K562 (cell line): ENCODE data around the gene CDS2. TPM values are rescaled to one million over a fixed set of nuclear protein-coding genes. Genes with fewer than 3 reads are reported as not detected.
A peak's percentile ranks its signal among the peaks of the same experiment; 100 is the strongest.

ENCODE experiments used
- ATAC-seq: fragments of 200-7000 bp; cut with Tn5 transposase; 3 replicates; pipeline ENCODE4 v1.9.1; 2020; ENCODE audit warnings: moderate library complexity
- BruUV-seq: library from RNA; stranded (reverse); fragments of 400-500 nt; replicated peaks from 2 replicates; lab custom pipeline; 2021; lab: Mats Ljungman, UMichigan
- CTCF ChIA-PET: fragments of 300-600 bp; formaldehyde crosslinking; extraction: SDS; loops from one replicate; lab custom pipeline; 2021; ENCODE audit warnings: low intra/inter-chr PET ratio; lab: Yijun Ruan, JAX
- POLR2A ChIA-PET: fragments of 300-600, 350-650 bp; sonication (Branson Sonifier 250); formaldehyde crosslinking; extraction: SDS; loops from one replicate; lab custom pipeline; 2021; ENCODE audit warnings: antibody characterized with exemption, inconsistent platforms; lab: Yijun Ruan, JAX
- DNase-seq, 4 experiments: peaks; one replicate each; pipeline versions ENCODE4 v3.0.0 to v3.0.0-alpha.2; 2011 to 2018; ENCODE audit warnings: low spot score in 3 of 4, mixed read lengths in 3 of 4; ENCODE audit errors: extremely low read depth in 1 of 4
- FAIRE-seq: peaks from 2 replicates; lab custom pipeline; 2011; peaks lifted over from hg19 to GRCh38; lab: Jason Lieb, UNC
- H2AFZ ChIP-seq: 2 replicates; pipeline ENCODE4 v1.6.0; 2011; ENCODE audit warnings: low read depth, low read length, control low read depth, inconsistent platforms
- H3K27ac ChIP-seq: fragments of 200-600 bp; 3 replicates; pipeline ENCODE4 v1.8.0; 2011; ENCODE audit warnings: low read depth, mild to moderate bottlenecking, control low read depth, inconsistent platforms, low read length, moderate library complexity, mixed read lengths; ENCODE audit errors: extremely low read depth
- H3K27me3 ChIP-seq, 2 experiments: fragments of 300-600 bp in 1 of 2; 2 replicates in 1 of 2; 3 replicates in 1 of 2; pipeline versions ENCODE4 v1.6.0 to v1.8.0; 2011; ENCODE audit warnings: inconsistent platforms in 2 of 2, low read length in 2 of 2, mild to moderate bottlenecking in 1 of 2, mixed read lengths in 1 of 2, moderate library complexity in 1 of 2; ENCODE audit not compliant: control insufficient read depth in 2 of 2, insufficient read depth in 2 of 2
- H3K36me3 ChIP-seq: fragments of 300-600 bp; 3 replicates; pipeline ENCODE4 v1.8.0; 2011; ENCODE audit warnings: mild to moderate bottlenecking, low read length, inconsistent platforms; ENCODE audit not compliant: control insufficient read depth, insufficient read depth
- H3K4me1 ChIP-seq, 2 experiments: fragments of 200-600 bp in 1 of 2; replicated peaks in 1 of 2; 2 replicates in 1 of 2; 3 replicates in 1 of 2; pipeline versions ENCODE4 v1.5.1 to v1.8.0; 2011; ENCODE audit warnings: inconsistent platforms in 2 of 2, low read length in 2 of 2, mild to moderate bottlenecking in 1 of 2, mixed read lengths in 1 of 2, moderate library complexity in 1 of 2; ENCODE audit not compliant: control insufficient read depth in 2 of 2, insufficient read depth in 2 of 2
- H3K4me2 ChIP-seq: 2 replicates; pipeline ENCODE4 v1.6.1; 2011; ENCODE audit warnings: low read length, control low read depth, inconsistent platforms, mixed read lengths; ENCODE audit not compliant: insufficient read depth
- H3K4me3 ChIP-seq: fragments of 200-600 bp; sonication (generic), shearing (Covaris generic); 2 replicates; pipeline ENCODE4 v1.5.1; 2016; ENCODE audit warnings: control low read depth, inconsistent platforms
- H3K79me2 ChIP-seq: fragments of 200-600 bp; 3 replicates; pipeline ENCODE4 v1.8.0; 2011; ENCODE audit warnings: low read length, inconsistent platforms; ENCODE audit not compliant: control insufficient read depth, insufficient read depth
- H3K9ac ChIP-seq, 2 experiments: 2 replicates each; pipeline versions ENCODE4 v1.6.0 to v1.6.1; 2011; ENCODE audit warnings: low read depth in 2 of 2, low read length in 2 of 2, control low read depth in 1 of 2, inconsistent platforms in 1 of 2, mild to moderate bottlenecking in 1 of 2, mixed read lengths in 1 of 2; ENCODE audit not compliant: insufficient read depth in 1 of 2
- H3K9me1 ChIP-seq: one replicate; pipeline ENCODE4 v1.6.0; 2011; ENCODE audit warnings: inconsistent platforms, mild to moderate bottlenecking, low read length, moderate library complexity; ENCODE audit not compliant: control insufficient read depth, insufficient read depth
- H3K9me3 ChIP-seq: replicated peaks from 2 replicates; pipeline ENCODE4 v1.5.1; 2011; ENCODE audit warnings: low read depth, low read length, inconsistent platforms; ENCODE audit not compliant: control insufficient read depth, insufficient read depth
- H4K20me1 ChIP-seq: replicated peaks from 2 replicates; pipeline ENCODE4 v1.6.1; 2011; ENCODE audit warnings: low read length, inconsistent platforms, mixed read lengths; ENCODE audit not compliant: control insufficient read depth, insufficient read depth
- ATF1 ChIP-seq, 2 experiments: fragments of 450-650 bp in 1 of 2; IDR thresholded peaks; 2 replicates each; pipeline ENCODE4 v1.6.1; 2016; ENCODE audit warnings: missing compliant biosample characterization in 1 of 2, missing genetic modification characterization in 1 of 2
- PURB ChIP-seq: sonication (generic); formaldehyde crosslinking; IDR thresholded peaks from 2 replicates; pipeline ENCODE4 v1.9.0; 2021; ENCODE audit warnings: low read depth, mild to moderate bottlenecking, missing genetic modification reagents
- TSC22D4 ChIP-seq: fragments of 450-650 bp; IDR thresholded peaks from 2 replicates; pipeline ENCODE4 v1.6.1; 2016; ENCODE audit warnings: missing genetic modification characterization, missing biosample characterization, control low read depth
- ZSCAN29 ChIP-seq: fragments of 450-650 bp; IDR thresholded peaks from 2 replicates; pipeline ENCODE4 v1.6.1; 2017
- WGBS: fragments of 100-300 bp; shearing (Covaris generic); methylation state at CpG from one replicate; pipeline ENCODE4 v1.1.6; 2016; ENCODE audit warnings: low coverage, mixed read lengths; ENCODE audit not compliant: insufficient coverage; ENCODE audit errors: missing lambda C conversion rate; 5-methylcytosine and 5-hydroxymethylcytosine counted together
- in situ Hi-C: fragments of 300-500 bp; cut with MboI; formaldehyde crosslinking; loops from 4 replicates; pipeline ENCODE4 v1.15.0; 2018; ENCODE audit warnings: inconsistent platforms, mixed read lengths
- intact Hi-C: fragments of 100-400 bp; cut with micrococcal nuclease; formaldehyde crosslinking; loops from 2 replicates; pipeline ENCODE4 v1.14.2; 2022
- polyA plus RNA-seq, 8 experiments: library from polyadenylated mRNA; depleted of rRNA in 4 of 8; stranded (reverse) in 5 of 8; unstranded in 3 of 8; fragments of >200 nt; fragmentation: Nextera tagmentation in 2 of 8; fragmentation: Illumina TruSeq in 1 of 8; extraction: Ambion mirVana in 2 of 8; extraction: Trizol in 1 of 8; gene quantifications; 2 replicates each; pipeline versions ENCODE4 v1.2.1 to v1.2.3, GENCODE V29; 2011 to 2014; ENCODE audit warnings: inconsistent platforms in 1 of 8, missing spikeins in 1 of 8
- total RNA-seq, 7 experiments: library from RNA; depleted of rRNA in 6 of 7; stranded (reverse); fragments of >200 nt in 6 of 7; fragmentation: Illumina TruSeq in 2 of 7; extraction: Trizol in 2 of 7; gene quantifications; 2 replicates each; pipeline versions ENCODE4 v1.2.1 to v1.2.3, GENCODE V29; 2011 to 2021; ENCODE audit warnings: low replicate concordance in 1 of 7
- TF ChIP-seq, protein P1 (sequence below): fragments of 450-650 bp; IDR thresholded peaks from 2 replicates; pipeline ENCODE4 v1.6.1; 2016

CDS2 gene
- total and polyA plus RNA-seq, 9 of the 15 experiments (the other 6 are each of a cell fraction or from before 2014, with no cell fraction given), result 6.4 to 46.4 (median 12.2) TPM

- no TSS peak for BruUV-seq
- Histone ChIP-seq H2AFZ (peak overlapping the region; percentile 88), H3K4me2 (peak overlapping the region; percentile 78), H4K20me1 (no peaks in the 10 kb centered on the region), H3K9me3 (no peaks in the 10 kb centered on the region), H3K79me2 (no peaks in the 10 kb centered on the region), H3K27me3 (no peaks in the 10 kb centered on the region), H3K9me1 (no peaks in the 10 kb centered on the region), H3K27ac (peak overlapping the region; percentile 74; the same call in 2 of the 3 replicates), H3K9ac (peak overlapping the region in 1 of 2 experiments; percentile 45; a peak in 2 of 4 replicates), H3K36me3 (no peaks in the 10 kb centered on the region), H3K4me3 (peak overlapping the region; percentile 22; the same call in 1 of the 2 replicates), H3K4me1 (peaks cover 13 to 24% of the 10 kb centered on the region in 2 experiments)
- DNase-seq (peak in 1 of 4 experiments; percentile 12), FAIRE-seq (peak; percentile 59), ATAC-seq (peak; percentile 48)
- WGBS, result 37% methylated on average over 4 of the region's 4 CpGs
- intact Hi-C loops (no loop called here), in situ Hi-C loops (no loop called here)
- CTCF ChIA-PET, result no interaction called here
- TF ChIP-seq TSC22D4 (no peak), ATF1 (CRISPR knock-in tag; IDR thresholded peaks at IDR 0.05) (no peak), ATF1 (tag; IDR thresholded peaks at IDR 0.05) (no peak), PURB (CRISPR knock-in tag) (no peak), ZSCAN29 (peak; percentile 26; the same call in 1 of the 2 replicates)
- TF ChIP-seq, protein P1, sequence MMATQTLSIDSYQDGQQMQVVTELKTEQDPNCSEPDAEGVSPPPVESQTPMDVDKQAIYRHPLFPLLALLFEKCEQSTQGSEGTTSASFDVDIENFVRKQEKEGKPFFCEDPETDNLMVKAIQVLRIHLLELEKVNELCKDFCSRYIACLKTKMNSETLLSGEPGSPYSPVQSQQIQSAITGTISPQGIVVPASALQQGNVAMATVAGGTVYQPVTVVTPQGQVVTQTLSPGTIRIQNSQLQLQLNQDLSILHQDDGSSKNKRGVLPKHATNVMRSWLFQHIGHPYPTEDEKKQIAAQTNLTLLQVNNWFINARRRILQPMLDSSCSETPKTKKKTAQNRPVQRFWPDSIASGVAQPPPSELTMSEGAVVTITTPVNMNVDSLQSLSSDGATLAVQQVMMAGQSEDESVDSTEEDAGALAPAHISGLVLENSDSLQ, result peak; percentile 5; the same call in 1 of the 2 replicates
- POLR2A ChIA-PET, result interaction anchor here (1.0 kb wide), 1 partner anchor 13 kb away, joined by 4 read pairs; no protein-coding TSS in a partner anchor
Measured at GRCh38 chr20:5077761-5078387, 48.9 kb upstream of the CDS2 start.
